Ovary (tissue), 10 donors: ENCODE data around the gene AATK. TPM values are rescaled to one million over a fixed set of nuclear protein-coding genes. Genes with fewer than 3 reads are reported as not detected.

Source experiments
- DNase-seq, 5 donors: peaks; one replicate each; pipeline ENCODE4 v3.0.0-alpha.2; 2019 to 2020
- H3K27ac ChIP-seq, 2 donors: fragments of 200-600 bp; one replicate each; pipeline versions ENCODE4 v1.5.1 to v1.8.0; 2019 to 2022
- H3K27me3 ChIP-seq: fragments of 200-600 bp; one replicate; pipeline ENCODE4 v1.8.0; 2022
- H3K36me3 ChIP-seq: fragments of 200-600 bp; sonication (generic); one replicate; pipeline ENCODE4 v1.5.1; 2019
- H3K4me1 ChIP-seq: one replicate; pipeline ENCODE4 v1.8.1; 2013; ENCODE audit warnings: mild to moderate bottlenecking, moderate library complexity; ENCODE audit not compliant: insufficient read depth
- H3K4me3 ChIP-seq: fragments of 200-600 bp; sonication (generic); one replicate; pipeline ENCODE4 v1.5.1; 2017
- H3K9me3 ChIP-seq, 2 donors: fragments of 200-600 bp in 1 of 2; sonication (generic) in 1 of 2; one replicate each; pipeline versions ENCODE4 v1.5.1 to v1.8.1; 2013 to 2019; ENCODE audit warnings: mild to moderate bottlenecking in 1 of 2, moderate library complexity in 1 of 2
- CTCF ChIP-seq, 3 donors: fragments of 450-650 bp in 2 of 3; fragments of 200-600 bp in 1 of 3; IDR thresholded peaks; one replicate each; pipeline versions ENCODE4 v1.5.1 to v1.8.0; 2016 to 2022; ENCODE audit warnings: antibody characterized with exemption in 3 of 3, mild to moderate bottlenecking in 1 of 3
- EP300 ChIP-seq: sonication (generic); formaldehyde crosslinking; IDR thresholded peaks from one replicate; pipeline ENCODE4 v1.6.1; 2017; ENCODE audit warnings: antibody characterized with exemption
- POLR2A ChIP-seq: fragments of 450-650 bp; IDR thresholded peaks from one replicate; pipeline ENCODE4 v1.6.1; 2017; ENCODE audit warnings: antibody characterized with exemption, mild to moderate bottlenecking, moderate library complexity
- WGBS, 3 donors: extraction: QIAGEN DNeasy Blood & Tissue Kit in 1 of 3; methylation state at CpG; one replicate each; pipeline versions ENCODE4 v1.1.5 to v1.1.7; 2013 to 2017; 5-methylcytosine and 5-hydroxymethylcytosine counted together
- intact Hi-C, 4 donors: fragments of 100-400 bp; cut with DNase I; formaldehyde crosslinking; loops; one replicate each; pipeline versions ENCODE4 v1.11.0 to v1.15.1; 2022 to 2023
- long read RNA-seq, 3 donors: library from polyadenylated mRNA in 2 of 3; unstranded in 2 of 3; transcript quantifications; one replicate each; pipeline ENCODE4 v2.0.0 and lab custom pipeline, GENCODE V29; 2021 to 2026
- polyA plus RNA-seq, 2 donors: library from polyadenylated mRNA; stranded (reverse); fragments of 200-250 nt in 1 of 2; fragments of 350-450 nt in 1 of 2; fragmentation: Illumina TruSeq in 1 of 2; extraction: RNeasy Lipid Tissue Mini Kit (QIAGEN cat#74804) in 1 of 2; gene quantifications; one replicate each; pipeline ENCODE4 v1.2.3, GENCODE V29; 2013 to 2014
- total RNA-seq, 7 donors: library from RNA; depleted of rRNA in 2 of 7; stranded (reverse); fragments of >200 nt in 2 of 7; fragmentation: NEBNext Ultra II Directional in 3 of 7; extraction: Animal tissue kit (Norgen Biotek cat#: 25700) in 3 of 7; gene quantifications; one replicate each; pipeline versions ENCODE4 v1.1.0 to v1.2.4, GENCODE V29; 2016 to 2023
- donor health status: DM: no; HTN: no; CAD: no; lungs with moderate emphysema.
- donor health status: DM: no; HTN: no; CAD: no.
- donor health status: Bipolar disorder and iron deficiency.
- donor health status: DM: yes; HTN: yes; CAD: no.
- donor health status: DM: no; HTN: no; CAD: no.
- donor health status: DM: yes; HTN: yes; CAD: no.

AATK gene, protein sequence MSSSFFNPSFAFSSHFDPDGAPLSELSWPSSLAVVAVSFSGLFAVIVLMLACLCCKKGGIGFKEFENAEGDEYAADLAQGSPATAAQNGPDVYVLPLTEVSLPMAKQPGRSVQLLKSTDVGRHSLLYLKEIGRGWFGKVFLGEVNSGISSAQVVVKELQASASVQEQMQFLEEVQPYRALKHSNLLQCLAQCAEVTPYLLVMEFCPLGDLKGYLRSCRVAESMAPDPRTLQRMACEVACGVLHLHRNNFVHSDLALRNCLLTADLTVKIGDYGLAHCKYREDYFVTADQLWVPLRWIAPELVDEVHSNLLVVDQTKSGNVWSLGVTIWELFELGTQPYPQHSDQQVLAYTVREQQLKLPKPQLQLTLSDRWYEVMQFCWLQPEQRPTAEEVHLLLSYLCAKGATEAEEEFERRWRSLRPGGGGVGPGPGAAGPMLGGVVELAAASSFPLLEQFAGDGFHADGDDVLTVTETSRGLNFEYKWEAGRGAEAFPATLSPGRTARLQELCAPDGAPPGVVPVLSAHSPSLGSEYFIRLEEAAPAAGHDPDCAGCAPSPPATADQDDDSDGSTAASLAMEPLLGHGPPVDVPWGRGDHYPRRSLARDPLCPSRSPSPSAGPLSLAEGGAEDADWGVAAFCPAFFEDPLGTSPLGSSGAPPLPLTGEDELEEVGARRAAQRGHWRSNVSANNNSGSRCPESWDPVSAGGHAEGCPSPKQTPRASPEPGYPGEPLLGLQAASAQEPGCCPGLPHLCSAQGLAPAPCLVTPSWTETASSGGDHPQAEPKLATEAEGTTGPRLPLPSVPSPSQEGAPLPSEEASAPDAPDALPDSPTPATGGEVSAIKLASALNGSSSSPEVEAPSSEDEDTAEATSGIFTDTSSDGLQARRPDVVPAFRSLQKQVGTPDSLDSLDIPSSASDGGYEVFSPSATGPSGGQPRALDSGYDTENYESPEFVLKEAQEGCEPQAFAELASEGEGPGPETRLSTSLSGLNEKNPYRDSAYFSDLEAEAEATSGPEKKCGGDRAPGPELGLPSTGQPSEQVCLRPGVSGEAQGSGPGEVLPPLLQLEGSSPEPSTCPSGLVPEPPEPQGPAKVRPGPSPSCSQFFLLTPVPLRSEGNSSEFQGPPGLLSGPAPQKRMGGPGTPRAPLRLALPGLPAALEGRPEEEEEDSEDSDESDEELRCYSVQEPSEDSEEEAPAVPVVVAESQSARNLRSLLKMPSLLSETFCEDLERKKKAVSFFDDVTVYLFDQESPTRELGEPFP (N-terminal part only)
- total RNA-seq, result 1 to 10 TPM in 5 of 7 donors, under 1 TPM in 2; 0.23 to 3.1 (median 1.7) TPM
- 1 to 10 TPM in 1 of 2 donors, under 1 TPM in 1; 0.33 to 1.5 TPM for polyA plus RNA-seq
- long read RNA-seq, donor 1, partial matches to known transcripts, result 1 of 2 reads
- long read RNA-seq, donor 1, other reads (novel, unspliced or antisense), result 1 of 2 reads
- long read RNA-seq, donor 2, result 0 reads
- long read RNA-seq, donor 3, partial matches to known transcripts, result 3 of 6 reads
- long read RNA-seq, donor 3, other reads (novel, unspliced or antisense), result 3 of 6 reads

DNA sequence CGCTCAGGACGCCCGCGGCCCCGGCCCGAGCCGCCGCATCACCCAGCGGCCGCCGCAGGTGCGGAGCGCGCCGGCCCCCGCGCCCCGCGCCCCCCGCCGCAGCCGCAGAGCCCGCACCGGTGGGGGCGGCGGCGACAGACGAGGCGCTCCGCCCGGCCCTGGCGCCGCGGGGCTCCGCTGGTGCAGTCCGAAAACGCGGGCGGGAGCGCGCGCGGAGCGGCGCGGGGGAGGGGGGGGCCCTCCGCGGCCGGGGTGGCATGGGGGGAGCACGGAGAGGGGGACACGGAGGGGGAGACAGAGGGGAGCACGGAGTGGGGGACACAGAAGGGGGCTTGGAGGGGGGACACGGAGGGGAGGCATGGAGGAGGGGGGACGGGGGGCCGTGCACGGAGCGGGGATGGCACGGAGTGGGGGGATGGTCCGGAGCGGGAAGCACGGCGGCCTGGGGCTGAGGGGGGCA is at the start of gene AATK:
TSS of gene AATK (minus strand) at position 189 of the 460 bp plus-strand sequence. CDS start 229 bp downstream, outside the sequence.
- H3K27me3 ChIP-seq, result no peaks in the 10 kb centered on the region
- H3K9me3 ChIP-seq, result no peaks in the 10 kb centered on the region
- intact Hi-C loops, result no loop called here
- 0 to 5% (median 1%) methylated on average over 27 to 58 of the region's 62 CpGs for WGBS, 3 donors
- H3K36me3 ChIP-seq, result no peaks in the 10 kb centered on the region
- H3K27ac ChIP-seq, result no peak within 1 kb of the TSS
- no peaks in the 10 kb centered on the region for H3K4me1 ChIP-seq
- DNase-seq, result no peak
- H3K4me3 ChIP-seq, result no peak within 1 kb of the TSS
- TF ChIP-seq EP300 (no peak), CTCF (IDR thresholded peaks at IDR 0.05) (no peak), POLR2A (no peak)

GRCh38 chr17:81213978-81214377 is 48.0 kb upstream of the AATK start:
- Histone ChIP-seq H3K9me3 (no peaks in the 10 kb centered on the region), H3K27me3 (no peaks in the 10 kb centered on the region), H3K27ac (no peak overlapping the region), H3K36me3 (no peaks in the 10 kb centered on the region), H3K4me1 (no peaks in the 10 kb centered on the region), H3K4me3 (no peak overlapping the region)
- DNase-seq, result no peak
- WGBS, 3 donors, result 93 to 95% (median 94%) methylated on average over 8 of the region's 8 CpGs
- intact Hi-C loops, result no loop called here
- TF ChIP-seq EP300 (no peak), CTCF (IDR thresholded peaks at IDR 0.05) (no peak)

DNA sequence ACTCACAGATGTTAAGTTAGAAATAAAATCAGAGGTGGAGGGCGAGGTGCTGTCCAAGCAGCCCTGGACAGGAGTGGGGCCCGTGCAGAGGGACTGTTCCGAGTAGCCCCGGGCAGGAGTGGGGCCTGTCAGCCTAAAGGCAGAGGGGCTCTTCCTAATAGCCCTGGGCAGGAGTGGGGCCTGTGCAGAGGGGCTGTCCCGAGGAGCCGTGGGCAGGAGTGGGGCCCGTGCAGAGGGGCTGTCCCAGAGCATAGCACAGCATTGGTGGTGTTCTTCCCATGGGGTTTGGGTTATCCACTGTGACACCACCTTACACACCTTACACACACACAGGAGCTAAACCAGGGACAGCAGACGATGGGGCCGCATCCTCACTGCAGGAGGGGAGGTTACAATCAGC is 46.3 kb upstream of the AATK start:
- H3K4me1 ChIP-seq, result no peaks in the 10 kb centered on the region
- H3K27me3 ChIP-seq, result no peaks in the 10 kb centered on the region
- no peaks in the 10 kb centered on the region for H3K9me3 ChIP-seq
- intact Hi-C loops, result no loop called here
- TF ChIP-seq POLR2A (no peak), EP300 (no peak), CTCF (IDR thresholded peaks at IDR 0.05) (no peak)
- H3K4me3 ChIP-seq, result no peak overlapping the region
- no peak for DNase-seq
- 85 to 95% (median 90%) methylated on average over 9 of the region's 9 CpGs for WGBS, 3 donors
- no peaks in the 10 kb centered on the region for H3K36me3 ChIP-seq
- H3K27ac ChIP-seq, result no peak overlapping the region

GRCh38 chr17:81210868-81211267 is 44.8 kb upstream of the AATK start:
- 70 to 76% (median 70%) methylated on average over 14 of the region's 14 CpGs for WGBS, 3 donors

More at GRCh38 chr17:81210868-81211267, 44.8 kb upstream of the AATK start:
- H3K27me3 ChIP-seq, result no peaks in the 10 kb centered on the region
- no peak for DNase-seq
- no peaks in the 10 kb centered on the region for H3K36me3 ChIP-seq
- no peak overlapping the region for H3K4me3 ChIP-seq
- intact Hi-C loops, result no loop called here
- no peaks in the 10 kb centered on the region for H3K4me1 ChIP-seq
- TF ChIP-seq POLR2A, result no peak
- TF ChIP-seq CTCF (IDR thresholded peaks at IDR 0.05), result no peak
- no peak for TF ChIP-seq EP300
- H3K27ac ChIP-seq, result no peak overlapping the region
- H3K9me3 ChIP-seq, result no peaks in the 10 kb centered on the region
